A549 (cell line): ENCODE measurements around the gene TAF3.

ENCODE experiments used
- CBX8 ChIP-seq: fragments of 200-600 bp; sonication (generic); IDR thresholded peaks from 2 replicates; pipeline ENCODE4 v1.6.1; 2016
- CTCF ChIP-seq: fragments of >200 bp; sonication (Bioruptor Twin); formaldehyde crosslinking; IDR thresholded peaks from 3 replicates; pipeline ENCODE4 v1.5.1; 2016
- ESRRA ChIP-seq: fragments of 150-350 bp; IDR thresholded peaks from 2 replicates; pipeline ENCODE4 v1.6.1; 2014; ENCODE audit warnings: mild to moderate bottlenecking, low read length, borderline replicate concordance
- KDM1A ChIP-seq: fragments of 200-600 bp; sonication (generic); IDR thresholded peaks from 2 replicates; pipeline ENCODE4 v1.6.1; 2016; ENCODE audit warnings: low read depth, mild to moderate bottlenecking
- MAX ChIP-seq: IDR thresholded peaks from 2 replicates; pipeline ENCODE4 v1.6.1; 2012
- POLR2A ChIP-seq: IDR thresholded peaks from 2 replicates; pipeline ENCODE4 v1.6.1; 2012; ENCODE audit warnings: mild to moderate bottlenecking, low read length
- RAD21 ChIP-seq, 2 experiments: fragments of >200 bp in 1 of 2; sonication (Bioruptor Twin) in 1 of 2; formaldehyde crosslinking in 1 of 2; IDR thresholded peaks in 1 of 2; conservative IDR thresholded peaks in 1 of 2; 2 replicates in 1 of 2; 3 replicates in 1 of 2; pipeline ENCODE4 v1.6.1; 2012 to 2018; ENCODE audit warnings: inconsistent platforms in 1 of 2
- ZFP36 ChIP-seq: fragments of 450-650 bp; IDR thresholded peaks from 2 replicates; pipeline ENCODE4 v1.6.1; 2014; ENCODE audit warnings: borderline replicate concordance; ENCODE audit not compliant: partially characterized antibody

GRCh38 chr10:8044331-8044907, 226.1 kb downstream of the TAF3 start:
- TF ChIP-seq RAD21 (conservative IDR thresholded peaks at IDR 0.05 in 1 of 2, IDR thresholded peaks at IDR 0.05 in 1 of 2) = no peak
- no peak for TF ChIP-seq POLR2A
- TF ChIP-seq KDM1A = no peak
- no peak for TF ChIP-seq ESRRA
- no peak for TF ChIP-seq CTCF
- no peak for TF ChIP-seq MAX
- TF ChIP-seq CBX8 = no peak
- no peak for TF ChIP-seq ZFP36
